NCI-H526 treated with DMSO at 0.1 percent for 48 hours (cell line): Measurements from ENCODE around the gene PIK3C2B.
A peak's percentile ranks its signal among the peaks of the same experiment; 100 is the strongest.

Source experiments
- DNase-seq: peaks from one replicate; lab custom pipeline; 2025; lab: John Stamatoyannopoulos, UW

The PIK3C2B gene

DNA sequence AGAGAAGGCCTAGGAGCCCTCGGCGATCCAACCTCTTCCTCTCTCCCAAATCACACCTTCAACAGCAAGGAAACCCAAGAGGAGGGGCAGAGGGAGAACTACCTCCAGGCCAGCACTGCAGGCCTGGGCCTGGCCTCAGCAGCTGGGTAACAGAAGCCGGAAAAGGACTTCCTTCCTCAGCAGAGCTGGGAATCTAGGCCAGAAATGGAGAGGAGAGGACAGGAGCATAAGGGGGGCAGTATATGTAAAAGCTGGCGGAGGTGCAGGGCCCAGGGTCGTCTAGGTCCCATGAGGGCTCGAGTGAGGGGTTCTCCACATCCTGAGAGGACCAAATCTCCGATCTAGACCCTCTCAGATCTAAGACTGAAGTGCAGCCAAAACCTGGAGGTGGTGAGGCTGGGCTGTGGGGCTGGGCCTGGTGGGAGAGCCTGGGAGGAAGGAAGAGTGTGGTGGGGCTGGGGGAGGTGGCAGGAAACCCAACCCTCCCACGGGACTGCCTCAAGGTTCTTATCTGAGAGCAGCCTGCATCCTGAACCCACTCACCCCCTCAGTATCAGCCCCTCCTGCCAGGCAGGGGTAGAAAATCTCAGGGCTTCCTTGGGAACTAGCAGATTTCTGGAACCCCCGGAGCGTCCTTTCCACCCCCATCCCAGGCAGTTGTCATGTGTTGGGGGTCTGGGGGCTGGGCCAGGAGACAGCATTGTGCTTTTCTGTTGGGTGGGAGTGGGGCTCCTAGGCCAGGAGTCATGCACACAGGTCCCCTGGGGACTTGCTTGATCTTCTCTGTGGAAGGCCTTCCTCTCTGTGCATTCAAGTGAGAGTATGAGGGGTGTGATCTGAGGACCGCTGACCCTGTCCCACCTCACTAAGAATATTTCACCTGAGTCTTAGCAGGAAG is 33.0 kb downstream of the PIK3C2B start:
- DNase-seq = no peak

DNA sequence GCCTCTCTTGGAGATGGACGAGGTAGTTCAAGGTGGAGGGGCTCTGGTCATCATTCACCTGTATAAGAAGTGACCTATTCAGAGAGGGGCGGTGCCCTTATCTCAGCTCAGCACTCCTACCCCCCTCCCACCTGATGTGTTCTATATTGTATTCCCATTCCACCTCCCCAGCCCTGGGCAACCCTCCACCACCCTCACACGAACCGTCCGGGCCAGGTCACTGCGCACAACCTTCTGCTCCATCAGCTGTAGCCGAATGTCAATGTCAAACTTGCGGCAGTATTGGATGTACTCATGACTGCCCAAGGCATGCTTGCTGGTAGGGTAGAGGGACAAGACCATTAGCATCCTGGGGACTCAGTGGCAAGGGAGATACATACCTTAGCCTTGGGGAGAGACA is 34.3 kb downstream of the PIK3C2B start:
- DNase-seq = no peak

DNA sequence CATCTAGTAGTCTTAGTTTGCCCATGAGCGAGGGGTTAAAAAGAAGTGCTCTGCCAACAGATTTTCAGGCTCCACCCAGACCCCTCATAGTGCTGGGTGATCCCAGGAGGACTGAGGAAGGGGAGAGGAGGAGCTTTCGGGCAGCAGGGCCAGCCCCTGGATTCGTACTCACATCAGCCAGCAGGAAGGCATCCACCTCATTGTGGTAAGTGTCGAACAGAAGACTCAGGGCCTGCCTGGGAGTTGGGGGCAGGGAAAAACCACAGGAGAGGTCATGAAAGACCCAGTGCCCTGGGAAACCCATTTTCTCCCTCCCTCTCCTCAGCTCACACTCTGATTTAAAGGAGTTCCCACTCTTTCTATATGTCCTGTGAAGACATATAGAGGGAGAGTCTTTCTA is 34.9 kb downstream of the PIK3C2B start:
- DNase-seq = no peak

DNA sequence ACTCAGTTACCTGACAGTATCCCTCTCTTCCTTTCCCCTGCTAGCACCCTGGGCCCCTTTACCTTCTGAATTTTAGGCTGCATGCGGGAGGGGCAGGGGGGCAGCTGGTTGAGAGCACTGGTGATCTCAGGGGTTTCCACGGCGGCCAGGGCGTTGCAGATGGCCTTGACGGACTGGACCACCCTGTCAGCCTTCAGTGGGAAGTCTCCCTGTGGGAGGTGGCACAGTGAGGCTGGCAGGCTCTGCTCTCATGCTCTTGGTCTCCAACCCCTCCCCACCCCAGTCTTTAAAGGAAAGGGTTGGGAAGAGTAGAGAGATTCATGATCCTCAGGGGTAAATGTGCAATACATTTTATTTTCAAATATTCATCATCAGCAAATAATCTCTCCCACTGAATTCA is 36.9 kb downstream of the PIK3C2B start:
- no peak for DNase-seq

DNA sequence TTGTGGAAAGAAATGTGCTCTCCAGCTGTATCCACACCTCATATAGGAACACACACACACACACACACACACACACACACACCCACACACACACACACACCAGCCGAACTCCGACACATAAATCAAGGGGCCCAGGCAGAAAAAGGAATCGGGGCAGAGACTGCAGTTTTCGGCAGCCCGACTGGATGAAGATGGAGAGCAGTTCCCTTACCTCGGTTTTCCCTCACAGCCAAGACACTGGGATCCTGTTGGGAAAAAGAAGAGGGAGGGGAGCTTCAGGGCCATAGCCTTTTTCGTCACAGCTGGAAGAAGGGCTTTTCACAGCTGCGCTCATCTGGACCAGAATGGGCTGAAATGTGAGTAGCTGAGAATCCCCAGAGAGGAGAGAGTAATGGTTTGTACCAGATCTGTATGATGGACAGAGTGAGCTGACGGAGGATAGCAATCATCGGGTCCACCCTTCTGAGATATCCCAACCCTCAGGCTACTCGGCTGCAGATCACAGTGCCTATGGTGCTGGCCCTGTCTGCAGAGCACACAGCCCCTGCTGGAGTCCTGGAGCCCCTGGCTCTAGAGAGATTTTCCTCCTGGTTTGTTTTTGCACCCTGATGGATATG is 37.7 kb downstream of the PIK3C2B start:
- DNase-seq = no peak

DNA sequence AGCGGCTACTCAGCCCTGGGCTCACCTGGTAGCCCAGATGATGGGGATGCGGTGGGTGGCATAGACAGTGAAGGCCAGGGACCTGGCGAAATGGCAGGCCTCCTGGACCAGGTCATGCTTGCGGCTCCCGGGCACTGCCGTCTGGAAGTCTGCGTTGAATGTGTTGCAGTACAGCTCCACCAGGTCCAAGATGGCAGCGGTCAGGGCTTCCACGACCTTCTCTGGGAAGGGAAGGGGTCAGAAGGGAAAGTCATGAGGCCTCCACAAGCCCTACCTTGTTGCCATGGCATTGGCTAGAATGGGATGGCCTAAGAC is 38.8 kb downstream of the PIK3C2B start:
- DNase-seq = no peak

DNA sequence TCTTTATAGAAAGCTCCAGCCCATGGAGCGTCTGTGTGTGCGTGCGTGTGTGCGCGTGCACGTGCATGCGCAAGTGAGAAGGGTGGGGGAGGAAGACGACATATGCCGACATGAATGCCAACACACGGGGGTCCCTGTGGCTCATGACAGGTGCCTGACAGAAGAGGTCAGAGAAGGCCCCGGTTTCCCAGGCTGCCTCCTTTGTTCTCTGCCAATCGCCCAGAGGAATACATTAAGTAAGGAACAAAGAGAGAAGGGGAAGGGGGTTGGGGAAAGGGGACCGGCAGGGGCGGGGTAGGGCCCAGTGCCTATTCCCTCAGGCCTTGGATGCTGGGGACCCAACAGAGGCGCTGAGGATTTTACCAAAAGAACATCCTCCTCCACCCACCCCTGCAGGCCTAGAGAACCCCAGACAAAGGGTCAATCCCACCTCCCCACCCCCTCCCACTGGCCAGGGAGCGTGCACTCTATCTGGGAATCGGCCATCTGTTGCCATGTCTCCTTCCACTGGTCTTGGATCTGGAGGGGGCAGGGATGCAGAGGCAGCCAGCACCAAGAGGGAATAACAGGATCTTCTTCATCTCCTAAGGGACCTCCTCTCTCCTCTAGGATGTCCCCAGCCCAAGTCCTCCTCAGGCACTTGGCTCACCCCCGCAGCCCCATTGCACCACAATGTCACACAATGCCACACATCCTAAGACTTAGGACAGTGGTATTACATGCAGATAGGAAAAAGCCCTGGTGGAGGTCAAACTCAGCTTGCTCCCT is 39.4 kb downstream of the PIK3C2B start:
- no peak for DNase-seq

DNA sequence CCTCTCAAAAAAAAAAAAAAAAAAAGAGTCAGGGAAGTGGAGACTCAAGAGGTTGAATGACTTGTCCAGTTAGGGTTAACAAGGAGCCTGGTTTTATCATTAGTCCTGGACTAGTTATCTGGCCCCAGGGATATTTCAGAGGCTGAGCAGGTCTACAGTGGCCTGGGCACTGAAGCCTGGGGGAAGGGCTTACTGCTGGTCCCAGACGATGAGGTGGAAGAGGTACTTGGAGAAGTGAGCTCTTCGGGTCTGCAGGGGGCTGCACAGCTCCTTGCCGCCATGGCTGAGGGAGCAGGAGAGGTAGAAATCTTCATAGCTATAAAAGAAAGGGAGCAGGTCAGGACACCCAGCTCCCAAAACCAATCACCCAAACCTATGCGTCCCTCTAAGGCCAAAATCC is 40.1 kb downstream of the PIK3C2B start:
- no peak for DNase-seq

DNA sequence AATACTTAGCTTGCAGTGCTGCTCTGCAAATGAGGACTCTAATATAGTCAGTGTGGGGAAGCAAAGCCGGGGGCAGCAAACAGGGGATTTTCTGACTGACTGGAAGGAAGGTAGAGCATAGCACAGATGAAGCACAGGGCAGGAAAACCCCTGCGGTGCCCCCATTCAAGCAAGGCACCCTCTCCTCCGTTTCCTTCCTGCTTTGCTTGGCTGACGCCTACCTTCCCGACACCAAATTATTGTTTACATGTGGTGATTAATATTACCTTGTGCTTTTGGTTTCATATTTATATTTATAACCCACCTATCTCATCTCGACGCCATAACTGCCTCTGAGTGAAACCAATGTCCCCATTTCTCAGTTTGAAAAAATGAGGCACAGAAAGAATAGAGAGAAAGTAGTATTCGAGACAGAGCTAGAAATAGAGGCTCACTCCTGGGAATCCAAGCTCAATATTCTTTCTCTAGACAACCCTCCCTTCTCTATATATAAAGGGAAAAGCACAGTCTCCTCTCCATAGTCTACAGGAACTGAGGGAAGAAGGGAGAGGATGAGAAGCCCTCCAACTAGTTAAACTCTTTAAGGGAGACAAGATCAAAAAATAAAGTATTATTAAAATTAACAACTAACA is 41.3 kb downstream of the PIK3C2B start:
- no peak for DNase-seq

DNA sequence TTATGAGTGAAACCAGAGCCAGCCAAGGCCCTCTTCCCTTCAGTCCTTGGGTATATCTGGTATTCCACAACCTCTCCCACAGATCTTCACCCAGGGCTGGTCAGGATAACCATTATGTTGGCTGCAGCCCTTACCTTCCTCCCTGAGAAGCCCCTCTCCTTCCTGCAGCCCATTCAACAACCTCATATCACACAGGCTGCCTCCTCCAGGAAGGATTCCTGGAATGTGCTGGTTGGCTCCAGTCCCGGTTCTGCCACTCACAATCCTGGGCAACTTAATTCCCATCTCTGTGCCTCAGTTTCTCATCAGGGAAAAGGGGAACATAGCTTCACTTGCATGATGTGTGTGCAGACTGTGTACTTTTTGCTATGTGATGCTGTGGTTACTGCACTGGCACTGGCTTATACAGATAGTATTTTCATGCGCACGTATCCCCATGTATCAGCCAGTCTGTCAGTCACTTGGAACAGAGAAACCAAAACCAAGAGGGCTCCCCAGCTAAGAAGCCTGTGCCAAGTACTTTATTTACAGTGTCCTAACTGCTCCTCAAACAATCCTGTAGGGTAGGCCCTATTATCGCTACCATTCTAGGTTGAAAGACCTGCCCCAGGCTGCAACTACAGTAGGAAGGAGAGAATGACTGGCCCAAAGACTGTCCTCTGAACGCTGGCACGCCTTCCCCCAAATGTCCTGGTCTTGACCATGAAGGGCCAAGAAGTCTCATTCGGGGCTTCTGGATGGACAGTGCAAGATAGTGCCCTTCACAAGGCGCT is 43.1 kb downstream of the PIK3C2B start:
- no peak for DNase-seq

DNA sequence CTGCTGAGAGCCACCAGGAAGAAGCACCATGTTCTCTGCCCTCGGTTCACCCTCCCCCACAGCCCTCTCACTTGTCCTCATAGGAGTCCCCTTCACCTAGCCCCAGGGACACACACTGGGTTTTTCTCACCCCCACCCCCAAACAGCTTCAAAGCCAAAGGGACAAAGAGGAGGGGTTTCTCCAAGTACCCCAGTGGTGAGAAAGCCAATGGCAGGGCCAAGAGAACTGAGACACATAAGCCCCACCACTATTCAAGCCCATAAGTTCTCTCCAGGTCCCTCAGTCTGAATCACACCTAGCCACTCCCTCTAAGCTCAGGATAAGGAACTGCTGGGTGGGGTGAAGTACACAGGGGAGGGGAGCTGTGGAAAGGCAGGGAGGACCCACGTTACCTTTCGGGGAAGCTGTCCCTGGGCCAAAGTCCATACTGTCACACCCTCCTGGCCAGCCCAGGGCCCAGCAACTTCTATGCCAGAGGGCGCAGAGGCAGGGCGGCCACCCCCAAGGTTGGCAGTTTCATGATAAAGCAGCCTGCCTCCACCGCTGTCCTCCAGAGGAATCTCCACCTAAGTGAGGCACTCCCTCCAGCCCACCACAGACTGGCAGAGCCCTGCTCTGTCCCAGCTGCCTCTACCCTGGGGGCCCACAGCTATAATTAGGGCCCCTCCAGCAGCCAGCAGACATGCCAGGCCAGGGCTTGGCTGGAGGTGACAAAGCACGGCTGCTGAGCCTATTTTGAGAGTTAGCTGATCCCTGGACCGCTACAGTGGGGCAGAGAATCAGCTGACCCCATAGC is 43.9 kb downstream of the PIK3C2B start:
- no peak for DNase-seq

DNA sequence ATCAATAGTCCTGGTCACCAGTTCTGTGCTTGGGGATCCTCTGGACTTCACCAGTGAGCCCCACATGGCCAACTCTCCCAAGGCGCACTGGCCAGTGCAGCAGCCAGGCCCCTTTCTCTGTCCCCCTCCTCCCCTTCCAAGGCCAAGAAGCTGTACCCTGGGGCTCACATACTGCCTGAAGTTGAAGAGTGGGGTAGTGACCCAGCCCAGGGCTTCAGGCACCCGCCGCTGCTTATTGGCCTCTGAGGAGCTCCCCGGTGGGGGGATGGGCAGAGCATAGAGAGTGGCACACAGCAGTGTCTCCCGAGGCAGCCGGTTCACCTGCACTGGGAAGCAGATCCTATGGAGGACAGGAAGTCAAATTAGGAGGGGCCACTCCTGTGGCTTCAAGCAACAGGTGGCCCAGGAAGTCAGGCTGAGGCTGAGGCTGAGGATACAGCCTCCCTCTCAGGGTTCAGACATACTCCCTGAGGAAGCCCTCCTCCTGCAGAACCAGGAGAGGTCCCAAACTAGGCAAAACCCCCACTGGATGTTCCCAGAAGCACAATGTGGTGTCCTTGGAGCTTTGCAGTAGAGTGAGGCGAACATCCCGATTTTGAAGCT is 44.8 kb downstream of the PIK3C2B start:
- no peak for DNase-seq

DNA sequence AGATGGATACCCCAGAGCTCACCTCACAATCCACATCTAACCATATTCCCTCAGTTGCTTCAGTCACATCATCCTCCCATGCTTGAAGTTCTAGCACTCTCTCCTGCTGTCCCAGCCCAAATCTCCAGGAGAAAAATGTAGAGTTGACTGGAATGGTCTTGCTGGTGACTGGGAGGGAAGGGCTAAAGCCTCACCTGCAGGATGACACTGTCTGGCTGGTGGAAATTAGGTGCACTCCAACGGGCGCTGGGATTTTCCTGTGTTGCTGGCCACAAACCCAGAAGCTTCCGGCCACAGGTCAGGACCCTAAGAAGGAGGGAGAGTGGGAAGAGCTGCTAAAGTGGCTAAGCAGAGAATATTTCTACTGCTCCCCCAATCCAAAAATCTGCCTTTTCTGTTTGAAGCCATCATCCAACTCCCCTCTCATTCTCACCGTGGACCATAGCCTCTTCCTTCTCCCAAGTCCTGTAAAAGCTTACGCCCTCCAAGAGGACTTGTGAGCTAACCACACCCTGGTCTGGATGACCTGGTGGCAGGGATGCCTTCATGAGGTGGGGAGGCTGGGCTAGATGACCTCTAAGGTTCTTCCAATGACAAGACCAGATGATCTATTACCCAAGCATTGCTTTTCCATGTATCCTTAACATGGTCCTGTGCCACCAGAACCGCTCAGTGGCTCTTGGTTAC is 45.5 kb downstream of the PIK3C2B start:
- no peak for DNase-seq

DNA sequence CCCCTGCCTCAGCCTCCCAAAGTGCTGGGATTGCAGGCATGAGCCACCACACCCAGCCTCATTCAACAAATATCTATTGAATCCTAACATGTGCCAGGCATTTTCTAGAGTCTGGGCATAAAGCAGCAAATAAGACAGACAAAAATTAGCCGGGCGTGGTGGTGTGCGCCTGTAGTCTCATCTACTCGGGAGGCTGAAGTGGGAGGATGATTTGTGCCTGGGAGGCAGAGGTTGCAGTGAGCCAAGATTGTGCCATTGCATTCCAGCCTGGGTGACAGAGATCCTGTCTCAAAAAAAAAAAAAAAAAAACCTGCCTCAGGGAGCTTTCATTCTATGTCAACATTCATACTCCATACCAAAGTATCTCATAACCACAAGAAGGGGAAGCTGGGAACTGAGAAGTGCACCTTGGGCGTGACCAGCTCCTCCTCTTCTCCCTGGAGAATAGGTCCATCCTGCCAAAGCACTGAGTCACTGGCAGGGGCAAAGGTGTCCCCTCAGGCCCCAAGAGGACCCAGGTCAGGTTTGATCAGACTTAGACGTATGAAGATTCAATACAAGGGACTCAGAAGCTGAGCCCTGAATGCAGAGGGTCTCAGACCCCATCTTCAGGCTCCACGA is 46.2 kb downstream of the PIK3C2B start:
- DNase-seq = no peak

DNA sequence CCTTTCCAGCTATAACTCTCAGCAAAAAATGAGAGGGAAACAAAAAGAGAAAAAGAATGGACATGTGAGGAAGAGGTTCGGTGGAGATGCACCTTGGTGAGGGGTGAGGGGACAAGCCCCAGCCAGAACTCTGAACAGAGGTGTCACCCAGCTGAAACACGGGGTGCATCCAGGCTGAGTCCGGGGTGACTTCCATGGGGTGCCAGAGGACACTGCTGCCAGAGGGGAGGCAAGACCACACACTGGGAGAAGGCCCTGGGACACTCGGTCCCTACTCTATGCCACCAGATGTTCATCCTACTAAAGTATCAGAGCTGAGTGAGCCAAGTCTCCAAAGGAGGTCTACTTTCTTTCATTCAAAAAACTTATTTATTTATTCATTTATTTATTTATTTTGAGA is 46.9 kb downstream of the PIK3C2B start:
- DNase-seq = no peak

DNA sequence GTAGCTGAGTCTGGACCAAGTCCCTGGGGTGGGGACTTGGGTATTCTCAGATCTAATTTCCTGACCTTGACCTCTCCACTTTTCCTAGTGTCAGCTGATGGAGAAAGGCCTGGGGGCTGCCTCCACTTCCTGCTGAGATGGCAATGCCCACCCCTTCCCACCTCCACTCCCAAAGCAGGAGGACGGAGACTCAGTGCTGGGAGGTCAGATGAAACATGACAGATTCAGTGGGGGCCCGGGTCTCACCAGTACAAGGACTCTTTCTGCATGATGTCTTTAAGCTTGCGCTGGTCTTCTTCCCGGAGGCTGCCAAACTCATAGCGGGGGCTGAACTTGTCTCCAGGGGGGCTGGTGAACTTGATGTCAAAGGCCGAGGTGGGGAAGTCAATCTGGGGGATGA is 47.4 kb downstream of the PIK3C2B start:
- no peak for DNase-seq

DNA sequence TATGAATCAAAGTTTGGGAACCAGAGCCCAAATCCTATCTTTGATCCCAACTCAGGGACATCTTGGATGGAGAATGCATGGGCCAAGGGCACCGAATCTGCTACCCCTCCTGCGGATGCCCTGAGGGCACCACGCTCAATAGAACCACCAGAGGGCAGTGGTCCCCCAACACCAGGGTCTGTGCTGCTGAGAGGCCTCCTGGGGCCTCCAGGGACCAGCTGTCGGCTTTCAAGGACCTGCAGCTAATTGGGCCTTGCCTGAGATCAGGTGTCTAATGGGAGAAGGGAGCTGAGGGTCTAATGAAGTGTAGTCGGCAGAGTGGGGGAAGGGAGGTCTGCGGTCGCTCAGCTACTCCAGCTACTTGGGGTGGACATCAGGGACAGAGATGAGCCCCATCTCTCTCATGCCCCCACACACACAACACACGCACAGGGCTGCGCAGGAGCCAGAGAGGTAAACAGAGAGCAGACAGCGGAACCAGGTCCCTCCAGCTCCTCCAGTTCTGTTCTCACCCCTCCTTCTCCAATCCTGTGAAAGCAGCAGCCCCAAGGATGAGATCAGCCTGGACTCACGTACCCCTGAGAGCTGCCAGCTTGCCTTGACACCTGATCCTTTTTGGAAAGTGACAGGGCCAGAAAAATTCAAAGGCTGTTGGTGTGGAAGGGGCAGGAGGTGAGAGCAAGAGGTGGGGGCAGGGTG is 48.0 kb downstream of the PIK3C2B start:
- DNase-seq = peak; percentile 32

DNA sequence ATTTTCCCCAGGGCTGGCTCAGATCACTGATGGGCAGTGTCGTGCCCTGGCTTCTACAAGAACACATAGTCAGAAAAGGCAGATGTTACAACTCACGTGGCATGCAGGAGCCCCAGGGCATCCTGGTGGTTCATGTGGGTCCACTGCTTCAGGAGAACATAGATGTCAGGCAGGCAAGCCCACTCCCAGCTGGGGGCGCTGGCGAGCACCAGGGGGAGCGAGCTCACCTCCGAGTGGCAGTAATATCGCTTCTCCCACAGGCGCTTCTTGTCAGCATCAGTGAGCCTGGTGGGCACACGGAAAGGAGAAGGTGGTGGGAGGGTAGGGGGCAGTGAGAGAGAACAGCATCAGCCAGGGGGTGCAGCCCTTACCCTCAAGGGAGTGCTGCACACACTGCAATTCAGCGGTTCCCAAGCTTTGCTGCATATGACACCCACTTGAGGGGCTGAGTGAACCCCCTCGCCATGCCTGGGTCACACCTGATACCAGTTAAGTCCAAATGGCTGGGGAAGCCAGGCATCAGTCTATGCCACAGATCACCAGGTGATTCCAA is 48.7 kb downstream of the PIK3C2B start:
- DNase-seq = no peak
